OCI-LY1 (cell line): ENCODE results near the gene CRTC1.

ENCODE experiments used
- H2AFZ ChIP-seq: fragments of 200-600 bp; sonication (generic), shearing (Covaris generic); 2 replicates; pipeline ENCODE4 v1.6.0; 2014; ENCODE audit warnings: antibody characterized with exemption, mild to moderate bottlenecking, low read length
- H3F3A ChIP-seq: fragments of 200-600 bp; sonication (generic), shearing (Covaris generic); 2 replicates; pipeline ENCODE4 v1.6.0; 2014; ENCODE audit warnings: mild to moderate bottlenecking, antibody characterized with exemption, low read length, moderate library complexity; ENCODE audit not compliant: insufficient read depth
- H3K27ac ChIP-seq: fragments of 200-600 bp; sonication (generic); 2 replicates; pipeline ENCODE4 v1.5.1; 2014; ENCODE audit warnings: low read length, mixed run types, mild to moderate bottlenecking, low read depth; ENCODE audit not compliant: poor library complexity, severe bottlenecking
- H3K27me3 ChIP-seq: fragments of 200-600 bp; sonication (generic); 2 replicates; pipeline ENCODE4 v1.6.0; 2014; ENCODE audit warnings: antibody characterized with exemption, mild to moderate bottlenecking, low read length, moderate library complexity; ENCODE audit not compliant: insufficient read depth
- H3K36me3 ChIP-seq: fragments of 200-600 bp; sonication (generic); 2 replicates; pipeline ENCODE4 v1.6.1; 2014; ENCODE audit warnings: mild to moderate bottlenecking, antibody characterized with exemption, low read length, moderate library complexity, mixed read lengths; ENCODE audit not compliant: insufficient read depth
- H3K4me1 ChIP-seq: fragments of 200-600 bp; sonication (generic); 2 replicates; pipeline ENCODE4 v1.5.1; 2014; ENCODE audit warnings: mild to moderate bottlenecking, low read length, moderate library complexity; ENCODE audit not compliant: insufficient read depth, severe bottlenecking
- H3K4me2 ChIP-seq: fragments of 200-600 bp; sonication (generic), shearing (Covaris generic); 2 replicates; pipeline ENCODE4 v1.6.1; 2014; ENCODE audit warnings: low read length
- H3K4me3 ChIP-seq: fragments of 200-600 bp; sonication (generic); 2 replicates; pipeline ENCODE4 v1.5.1; 2014; ENCODE audit warnings: low read length, low read depth, mild to moderate bottlenecking, mixed read lengths; ENCODE audit not compliant: poor library complexity, severe bottlenecking
- H3K79me2 ChIP-seq: fragments of 200-600 bp; shearing (Covaris generic); 2 replicates; pipeline ENCODE4 v1.6.1; 2016; ENCODE audit warnings: mixed run types, low read length, mixed read lengths; ENCODE audit not compliant: insufficient read depth
- H3K9ac ChIP-seq: fragments of 200-600 bp; sonication (generic), shearing (Covaris generic); 2 replicates; pipeline ENCODE4 v1.6.1; 2014; ENCODE audit warnings: mild to moderate bottlenecking, low read length, mixed read lengths
- H3K9me2 ChIP-seq: fragments of 200-600 bp; sonication (generic), shearing (Covaris generic); 2 replicates; pipeline ENCODE4 v1.6.1; 2014; ENCODE audit warnings: low read depth, mild to moderate bottlenecking, low read length, mixed read lengths
- H3K9me3 ChIP-seq: fragments of 200-600 bp; shearing (Covaris generic); 2 replicates; pipeline ENCODE4 v1.6.1; 2014; ENCODE audit warnings: low read length, mixed read lengths
- H4K20me1 ChIP-seq: fragments of 200-600 bp; sonication (generic), shearing (Covaris generic); 2 replicates; pipeline ENCODE4 v1.6.0; 2016; ENCODE audit warnings: mild to moderate bottlenecking, low read length; ENCODE audit not compliant: insufficient read depth
- EZH2 ChIP-seq: fragments of 200-600 bp; sonication (generic), shearing (Covaris generic); IDR thresholded peaks from 2 replicates; pipeline ENCODE4 v1.8.0; 2017; ENCODE audit warnings: borderline replicate concordance, mixed run types, mild to moderate bottlenecking, antibody characterized with exemption, low read length, moderate library complexity, mixed read lengths
- TF ChIP-seq, protein P1 (sequence below): fragments of 200-600 bp; sonication (generic), shearing (Covaris generic); IDR thresholded peaks from 2 replicates; pipeline ENCODE4 v1.5.1; 2017; ENCODE audit warnings: mild to moderate bottlenecking, antibody characterized with exemption, low read length, moderate library complexity, mixed read lengths

Gene CRTC1

DNA sequence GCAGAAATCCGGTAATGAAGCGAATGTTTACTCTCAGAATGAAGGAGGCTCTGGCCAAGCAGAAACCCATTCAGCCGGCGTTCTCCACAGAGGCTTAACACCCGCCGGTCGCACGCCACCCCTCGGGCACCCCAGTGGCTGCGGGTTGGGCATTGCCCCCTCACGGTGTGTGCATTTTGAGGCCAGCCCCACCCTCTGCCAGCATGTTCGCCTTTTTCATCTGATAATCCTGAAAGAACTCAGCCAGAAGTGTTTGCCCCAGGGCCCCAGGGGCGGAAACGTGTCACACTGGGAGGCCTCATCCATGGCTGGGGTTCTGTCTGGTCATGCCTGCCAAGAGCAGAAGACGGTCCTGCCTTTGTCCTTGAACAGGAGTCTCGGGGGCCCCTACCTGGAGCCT, 73.4 kb downstream of the CRTC1 start:
- H3K79me2 ChIP-seq, result no peaks in the 10 kb centered on the region
- no peak overlapping the region for H2AFZ ChIP-seq
- H3K4me2 ChIP-seq, result no peak overlapping the region
- H3F3A ChIP-seq, result no peaks in the 10 kb centered on the region
- H4K20me1 ChIP-seq, result no peaks in the 10 kb centered on the region
- peaks cover 5% of the 10 kb centered on the region; the same call in 1 of the 2 replicates for H3K36me3 ChIP-seq
- no peak overlapping the region for H3K9ac ChIP-seq
- no peak overlapping the region for H3K4me3 ChIP-seq
- no peaks in the 10 kb centered on the region for H3K9me3 ChIP-seq
- no peaks in the 10 kb centered on the region for H3K4me1 ChIP-seq
- H3K27ac ChIP-seq, result no peak overlapping the region
- TF ChIP-seq, protein P1, sequence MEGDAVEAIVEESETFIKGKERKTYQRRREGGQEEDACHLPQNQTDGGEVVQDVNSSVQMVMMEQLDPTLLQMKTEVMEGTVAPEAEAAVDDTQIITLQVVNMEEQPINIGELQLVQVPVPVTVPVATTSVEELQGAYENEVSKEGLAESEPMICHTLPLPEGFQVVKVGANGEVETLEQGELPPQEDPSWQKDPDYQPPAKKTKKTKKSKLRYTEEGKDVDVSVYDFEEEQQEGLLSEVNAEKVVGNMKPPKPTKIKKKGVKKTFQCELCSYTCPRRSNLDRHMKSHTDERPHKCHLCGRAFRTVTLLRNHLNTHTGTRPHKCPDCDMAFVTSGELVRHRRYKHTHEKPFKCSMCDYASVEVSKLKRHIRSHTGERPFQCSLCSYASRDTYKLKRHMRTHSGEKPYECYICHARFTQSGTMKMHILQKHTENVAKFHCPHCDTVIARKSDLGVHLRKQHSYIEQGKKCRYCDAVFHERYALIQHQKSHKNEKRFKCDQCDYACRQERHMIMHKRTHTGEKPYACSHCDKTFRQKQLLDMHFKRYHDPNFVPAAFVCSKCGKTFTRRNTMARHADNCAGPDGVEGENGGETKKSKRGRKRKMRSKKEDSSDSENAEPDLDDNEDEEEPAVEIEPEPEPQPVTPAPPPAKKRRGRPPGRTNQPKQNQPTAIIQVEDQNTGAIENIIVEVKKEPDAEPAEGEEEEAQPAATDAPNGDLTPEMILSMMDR, result no peak
- no peak for TF ChIP-seq EZH2
- H3K9me2 ChIP-seq, result no peaks in the 10 kb centered on the region
- no peaks in the 10 kb centered on the region for H3K27me3 ChIP-seq

DNA sequence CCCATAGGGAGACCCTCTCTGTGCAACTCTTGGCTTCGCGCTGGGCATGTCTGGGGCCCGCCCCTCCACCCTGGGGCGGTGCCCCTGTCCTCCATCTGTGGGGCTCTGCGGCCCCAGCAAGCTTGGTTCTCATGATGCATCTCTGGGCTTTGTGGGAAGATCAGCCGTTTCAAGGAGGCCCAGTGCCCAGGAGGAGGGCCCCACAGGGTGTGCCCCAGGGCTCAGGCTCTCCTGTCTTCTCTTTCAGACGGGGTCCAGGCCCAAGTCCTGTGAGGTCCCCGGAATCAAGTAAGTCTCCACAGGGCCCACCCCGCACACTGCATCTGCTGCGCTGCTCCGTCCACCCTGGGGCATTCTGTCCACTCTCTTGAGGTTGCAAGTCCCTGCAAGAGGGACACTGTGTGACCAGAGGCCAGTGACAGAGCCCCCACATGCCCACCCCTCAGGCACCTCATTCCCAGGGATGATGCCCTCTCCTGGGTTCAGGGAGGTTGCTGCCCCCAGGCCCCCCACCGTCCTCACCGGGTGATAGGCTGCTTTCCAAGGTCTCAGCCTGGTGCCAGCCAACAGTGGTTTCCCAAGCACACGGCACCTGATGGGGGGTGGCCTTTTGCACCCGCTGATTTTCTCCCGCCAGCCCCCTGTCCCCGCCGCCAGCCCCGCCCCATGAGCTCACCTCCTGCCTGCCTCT, 76.0 kb downstream of the CRTC1 start:
- no peak overlapping the region for H3K4me2 ChIP-seq
- H3K27ac ChIP-seq, result no peak overlapping the region
- no peaks in the 10 kb centered on the region for H3K4me1 ChIP-seq

DNA sequence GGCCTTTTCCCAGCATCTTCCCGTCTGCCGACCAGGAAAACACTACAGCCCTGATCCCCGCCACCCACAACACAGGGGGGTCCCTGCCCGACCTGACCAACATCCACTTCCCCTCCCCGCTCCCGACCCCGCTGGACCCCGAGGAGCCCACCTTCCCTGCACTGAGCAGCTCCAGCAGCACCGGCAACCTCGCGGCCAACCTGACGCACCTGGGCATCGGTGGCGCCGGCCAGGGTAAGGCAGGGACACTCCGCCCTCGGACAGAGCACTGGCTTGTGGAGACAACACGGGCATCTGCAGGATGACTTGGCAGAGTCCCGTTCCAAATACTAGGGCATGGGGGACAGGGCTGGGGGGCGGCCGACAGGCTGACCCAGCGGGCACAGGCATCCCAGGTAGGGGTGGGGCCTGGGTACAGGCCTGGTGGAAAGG, 76.5 kb downstream of the CRTC1 start:
- Histone ChIP-seq H3K9ac (no peak overlapping the region), H3K9me3 (no peaks in the 10 kb centered on the region), H3K36me3 (no peaks in the 10 kb centered on the region), H3F3A (no peaks in the 10 kb centered on the region), H4K20me1 (no peaks in the 10 kb centered on the region), H3K4me1 (no peaks in the 10 kb centered on the region), H3K27ac (no peak overlapping the region), H2AFZ (no peak overlapping the region), H3K4me2 (no peak overlapping the region), H3K79me2 (no peaks in the 10 kb centered on the region), H3K9me2 (no peaks in the 10 kb centered on the region), H3K27me3 (peaks cover 8% of the 10 kb centered on the region; the same call in 1 of the 2 replicates), H3K4me3 (no peak overlapping the region)
- no peak for TF ChIP-seq EZH2
- TF ChIP-seq, protein P1, result no peak

More for the DNA sequence above, 76.0 kb downstream of the CRTC1 start:
- Histone ChIP-seq H3K4me3 (no peak overlapping the region), H3K9me3 (no peaks in the 10 kb centered on the region), H3K79me2 (no peaks in the 10 kb centered on the region), H3K9ac (no peak overlapping the region), H2AFZ (no peak overlapping the region), H3K36me3 (no peaks in the 10 kb centered on the region), H3K27me3 (peaks cover 3% of the 10 kb centered on the region; the same call in 1 of the 2 replicates), H3K9me2 (no peaks in the 10 kb centered on the region), H4K20me1 (no peaks in the 10 kb centered on the region), H3F3A (no peaks in the 10 kb centered on the region)
- no peak for TF ChIP-seq EZH2
- TF ChIP-seq, protein P1, result no peak
